Measurements from ENCODE around the gene INTS7. TPM values are rescaled to one million over a fixed set of nuclear protein-coding genes. Genes with fewer than 3 reads are reported as not detected.

The INTS7 gene
- polyA plus RNA-seq, 3 donors, result 6.1 to 10.7 (median 7.6) TPM

DNA sequence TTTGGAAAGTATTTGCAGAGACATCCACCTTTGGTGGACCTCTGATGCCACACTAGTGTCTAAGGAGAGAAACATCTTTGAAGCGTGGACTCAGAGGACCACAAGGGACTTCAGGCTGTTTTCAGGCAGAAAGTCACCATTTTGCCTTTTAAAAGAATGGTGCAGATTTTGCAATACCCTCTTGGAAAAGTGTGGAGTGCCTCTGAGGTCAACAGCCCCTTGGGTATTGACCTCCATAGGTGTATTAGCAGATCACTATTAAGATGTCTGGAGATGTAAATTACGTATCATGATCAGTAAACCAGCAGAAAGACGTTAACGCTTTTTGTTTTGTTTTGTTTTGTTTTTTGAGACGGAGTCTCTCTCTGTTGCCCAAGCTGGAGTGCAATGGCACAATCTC is 87.0 kb downstream of the INTS7 start:
- no peak overlapping the region for H2AFZ ChIP-seq (ENCODE audit: insufficient read depth, low read depth, low read length, poor library complexity, severe bottlenecking)
- DNase-seq, result no peak
- H3K4me3 ChIP-seq (replicated peaks in 1 of 3; ENCODE audit: low read depth in 2 of 3, low read length in 3 of 3), result no peak overlapping the region
- no peak overlapping the region for H3K27ac ChIP-seq (ENCODE audit: low read depth in 1 of 2, low read length in 2 of 2)
- no peaks in the 10 kb centered on the region for H3K27me3 Mint-ChIP-seq (ENCODE audit: low read depth in 3 of 3)
- no peak overlapping the region for H3K4me3 Mint-ChIP-seq
- H3K4me2 ChIP-seq (replicated peaks; ENCODE audit: extremely low read depth, low read length, poor library complexity, severe bottlenecking), result no peak overlapping the region
- H3K4me1 Mint-ChIP-seq, result no peaks in the 10 kb centered on the region
- no peak overlapping the region for H3K9ac ChIP-seq (ENCODE audit: insufficient read depth, low read length, poor library complexity, severe bottlenecking)
- 100% methylated on average over 3 of the region's 5 CpGs for WGBS (ENCODE audit: insufficient coverage)
- no peaks in the 10 kb centered on the region for H4K20me1 ChIP-seq (ENCODE audit: insufficient read depth, low read length)
- H3K4me1 ChIP-seq (ENCODE audit: control insufficient read depth in 1 of 2, insufficient read depth in 2 of 2, low read length in 2 of 2), result peaks cover 21 to 27% of the 10 kb centered on the region in 2 donors
- H3K36me3 Mint-ChIP-seq, result peaks cover 21 to 25% of the 10 kb centered on the region in 2 donors
- H3K9me3 Mint-ChIP-seq, result no peaks in the 10 kb centered on the region
- TF ChIP-seq, protein P1, sequence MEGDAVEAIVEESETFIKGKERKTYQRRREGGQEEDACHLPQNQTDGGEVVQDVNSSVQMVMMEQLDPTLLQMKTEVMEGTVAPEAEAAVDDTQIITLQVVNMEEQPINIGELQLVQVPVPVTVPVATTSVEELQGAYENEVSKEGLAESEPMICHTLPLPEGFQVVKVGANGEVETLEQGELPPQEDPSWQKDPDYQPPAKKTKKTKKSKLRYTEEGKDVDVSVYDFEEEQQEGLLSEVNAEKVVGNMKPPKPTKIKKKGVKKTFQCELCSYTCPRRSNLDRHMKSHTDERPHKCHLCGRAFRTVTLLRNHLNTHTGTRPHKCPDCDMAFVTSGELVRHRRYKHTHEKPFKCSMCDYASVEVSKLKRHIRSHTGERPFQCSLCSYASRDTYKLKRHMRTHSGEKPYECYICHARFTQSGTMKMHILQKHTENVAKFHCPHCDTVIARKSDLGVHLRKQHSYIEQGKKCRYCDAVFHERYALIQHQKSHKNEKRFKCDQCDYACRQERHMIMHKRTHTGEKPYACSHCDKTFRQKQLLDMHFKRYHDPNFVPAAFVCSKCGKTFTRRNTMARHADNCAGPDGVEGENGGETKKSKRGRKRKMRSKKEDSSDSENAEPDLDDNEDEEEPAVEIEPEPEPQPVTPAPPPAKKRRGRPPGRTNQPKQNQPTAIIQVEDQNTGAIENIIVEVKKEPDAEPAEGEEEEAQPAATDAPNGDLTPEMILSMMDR (IDR thresholded peaks at IDR 0.05), result no peak
- peaks cover 4 to 28% of the 10 kb centered on the region in 2 donors for H3K36me3 ChIP-seq (replicated peaks in 1 of 2; ENCODE audit: control insufficient read depth in 1 of 2, insufficient read depth in 2 of 2, low read length in 2 of 2)
- no peaks in the 10 kb centered on the region for H3K79me2 ChIP-seq (ENCODE audit: insufficient read depth, low read length)
- H3K9me3 ChIP-seq (replicated peaks in 1 of 2; ENCODE audit: control insufficient read depth in 1 of 2, insufficient read depth in 1 of 2, low read length in 2 of 2), result no peaks in the 10 kb centered on the region
- H3K27me3 ChIP-seq (ENCODE audit: control insufficient read depth in 2 of 2, insufficient read depth in 2 of 2, low read length in 2 of 2), result no peaks in the 10 kb centered on the region
- intact Hi-C loops (cut with micrococcal nuclease), result loop anchor here in 1 of 2 donors (10.0 kb wide), 1 partner anchor 1574 kb away; no protein-coding TSS in a partner anchor
- H3K27ac Mint-ChIP-seq, result no peak overlapping the region

DNA sequence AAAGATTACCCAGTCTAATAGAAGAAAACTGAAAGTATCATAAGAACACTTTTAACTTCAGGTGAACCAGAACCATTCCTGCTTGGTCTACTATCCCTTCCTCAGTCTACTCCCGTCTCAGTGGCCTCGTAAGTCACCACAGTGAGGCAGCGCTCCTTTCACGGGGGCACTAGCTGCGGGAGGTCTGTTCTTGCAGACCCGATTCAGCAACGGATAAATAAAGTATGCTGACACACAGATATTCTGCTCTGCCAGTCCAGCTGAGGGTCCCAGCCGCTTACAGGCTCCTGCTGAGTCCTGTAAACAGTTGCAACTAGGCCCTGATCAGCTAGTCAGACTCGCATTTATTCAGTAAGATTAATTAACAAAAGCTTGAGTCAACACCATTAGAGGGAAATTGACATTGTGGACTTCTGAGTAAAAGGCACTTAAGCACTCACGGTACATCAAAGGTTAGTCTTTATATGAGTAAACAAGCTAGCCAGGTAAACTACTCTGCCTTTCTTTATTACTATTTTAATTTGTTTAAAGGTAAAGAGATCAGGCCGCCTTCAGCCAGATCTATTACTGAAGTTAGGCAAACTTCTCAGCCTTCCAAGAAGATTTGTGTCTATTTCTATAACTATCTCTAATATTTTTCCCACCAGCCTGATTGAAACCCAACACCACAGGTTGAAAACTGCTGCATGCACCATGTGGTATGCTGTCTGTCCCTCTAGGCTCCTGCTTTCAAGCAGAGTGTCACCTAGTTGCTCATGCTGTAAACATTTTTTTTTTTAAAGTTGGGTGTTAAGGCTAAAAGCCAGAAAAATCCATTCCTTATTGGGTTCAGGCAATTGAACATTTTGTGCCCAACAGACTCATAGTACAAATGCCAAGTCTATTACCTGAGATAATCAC is 87.7 kb downstream of the INTS7 start:
- DNase-seq, result no peak
- Mint-ChIP-seq H3K9me3 (no peaks in the 10 kb centered on the region), H3K27me3 (ENCODE audit: low read depth in 3 of 3) (no peaks in the 10 kb centered on the region), H3K27ac (no peak overlapping the region), H3K36me3 (peaks cover 21 to 25% of the 10 kb centered on the region in 2 donors), H3K4me1 (no peaks in the 10 kb centered on the region), H3K4me3 (no peak overlapping the region)
- no peak overlapping the region for H3K27ac ChIP-seq (ENCODE audit: low read depth in 1 of 2, low read length in 2 of 2)
- H3K79me2 ChIP-seq (ENCODE audit: insufficient read depth, low read length), result no peaks in the 10 kb centered on the region
- TF ChIP-seq, protein P1 (IDR thresholded peaks at IDR 0.05), result no peak
- H3K36me3 ChIP-seq (replicated peaks in 1 of 2; ENCODE audit: control insufficient read depth in 1 of 2, insufficient read depth in 2 of 2, low read length in 2 of 2), result peaks cover 6 to 32% of the 10 kb centered on the region in 2 donors
- no peak overlapping the region for H3K9ac ChIP-seq (ENCODE audit: insufficient read depth, low read length, poor library complexity, severe bottlenecking)
- H2AFZ ChIP-seq (ENCODE audit: insufficient read depth, low read depth, low read length, poor library complexity, severe bottlenecking), result no peak overlapping the region
- intact Hi-C loops (cut with micrococcal nuclease), result loop anchor here in 1 of 2 donors (10.0 kb wide), 1 partner anchor 1573 kb away; no protein-coding TSS in a partner anchor
- no peaks in the 10 kb centered on the region for H3K27me3 ChIP-seq (ENCODE audit: control insufficient read depth in 2 of 2, insufficient read depth in 2 of 2, low read length in 2 of 2)
- 99% methylated on average over 8 of the region's 11 CpGs for whole genome bisulfite sequencing (ENCODE audit: insufficient coverage)
- no peak overlapping the region for H3K4me2 ChIP-seq (replicated peaks; ENCODE audit: extremely low read depth, low read length, poor library complexity, severe bottlenecking)
- H3K4me3 ChIP-seq (replicated peaks in 1 of 3; ENCODE audit: low read depth in 2 of 3, low read length in 3 of 3), result no peak overlapping the region
- no peaks in the 10 kb centered on the region for H4K20me1 ChIP-seq (ENCODE audit: insufficient read depth, low read length)
- H3K4me1 ChIP-seq (ENCODE audit: control insufficient read depth in 1 of 2, insufficient read depth in 2 of 2, low read length in 2 of 2), result peaks cover 21 to 27% of the 10 kb centered on the region in 2 donors
- H3K9me3 ChIP-seq (replicated peaks in 1 of 2; ENCODE audit: control insufficient read depth in 1 of 2, insufficient read depth in 1 of 2, low read length in 2 of 2), result no peaks in the 10 kb centered on the region

All from CD14-positive monocyte (primary cell).